Neural cell (in vitro differentiated cells): Measurements from ENCODE around the gene CA9. TPM values are rescaled to one million over a fixed set of nuclear protein-coding genes. Genes with fewer than 3 reads are reported as not detected.

Source experiments
- H2AFZ ChIP-seq: fragments of 200-600, 300-800 bp; sonication (generic), shearing (Covaris generic); 2 replicates; pipeline ENCODE4 v1.6.0; 2014; ENCODE audit warnings: low read depth, mild to moderate bottlenecking, antibody characterized with exemption, low read length, moderate library complexity
- H3F3A ChIP-seq: fragments of 200-600 bp; shearing (Covaris generic); 2 replicates; pipeline ENCODE4 v1.6.1; 2016; ENCODE audit warnings: mild to moderate bottlenecking, moderate library complexity, mixed read lengths, antibody characterized with exemption, low read length; ENCODE audit not compliant: insufficient read depth, poor library complexity, severe bottlenecking
- H3K27ac ChIP-seq: fragments of 200-600, 300-800 bp; sonication (generic), shearing (Covaris generic); 2 replicates; pipeline ENCODE4 v1.5.1; 2014; ENCODE audit warnings: mild to moderate bottlenecking, low read length, moderate library complexity
- H3K27me3 ChIP-seq: fragments of 300-800, 200-600 bp; sonication (generic), shearing (Covaris generic); 2 replicates; pipeline ENCODE4 v1.6.0; 2014; ENCODE audit warnings: mild to moderate bottlenecking, low read depth, low read length, moderate library complexity; ENCODE audit not compliant: insufficient read depth
- H3K36me3 ChIP-seq: fragments of 300-800, 200-600 bp; sonication (generic), shearing (Covaris generic); 2 replicates; pipeline ENCODE4 v1.5.1; 2014; ENCODE audit warnings: mild to moderate bottlenecking, antibody characterized with exemption, low read length, moderate library complexity; ENCODE audit not compliant: insufficient read depth
- H3K4me2 ChIP-seq: fragments of 300-800, 200-600 bp; sonication (generic), shearing (Covaris generic); 2 replicates; pipeline ENCODE4 v1.6.0; 2014; ENCODE audit warnings: mild to moderate bottlenecking, low read length
- H3K4me3 ChIP-seq: fragments of 300-800, 200-600 bp; sonication (generic), shearing (Covaris generic); 2 replicates; pipeline ENCODE4 v1.5.1; 2014; ENCODE audit warnings: mild to moderate bottlenecking, low read length, moderate library complexity
- H3K79me2 ChIP-seq: fragments of 200-600 bp; shearing (Covaris generic); replicated peaks from 2 replicates; pipeline ENCODE4 v1.6.0; 2014; ENCODE audit warnings: mild to moderate bottlenecking, low read length, moderate library complexity; ENCODE audit not compliant: insufficient read depth
- H3K9ac ChIP-seq: fragments of 300-800, 200-600 bp; sonication (generic), shearing (Covaris generic); 2 replicates; pipeline ENCODE4 v1.6.1; 2016; ENCODE audit warnings: mild to moderate bottlenecking, low read length, mixed read lengths
- H3K9me2 ChIP-seq: fragments of 200-600 bp; shearing (Covaris generic); 2 replicates; pipeline ENCODE4 v1.6.1; 2016; ENCODE audit warnings: mild to moderate bottlenecking, low read length, mixed read lengths; ENCODE audit not compliant: insufficient read depth
- H3K9me3 ChIP-seq: fragments of 200-600, 300-800 bp; sonication (generic), shearing (Covaris generic); 2 replicates; pipeline ENCODE4 v1.6.1; 2016; ENCODE audit warnings: mild to moderate bottlenecking, mixed run types, low read length, moderate library complexity, mixed read lengths
- H4K20me1 ChIP-seq: fragments of 200-600 bp; shearing (Covaris generic); 2 replicates; pipeline ENCODE4 v1.6.1; 2016; ENCODE audit warnings: mild to moderate bottlenecking, mixed run types; ENCODE audit not compliant: insufficient read depth
- CTCF ChIP-seq: fragments of 450-650 bp; IDR thresholded peaks from 2 replicates; pipeline ENCODE4 v1.5.1; 2014; ENCODE audit warnings: antibody characterized with exemption, mild to moderate bottlenecking, moderate library complexity; ENCODE audit not compliant: poor library complexity, severe bottlenecking
- EP300 ChIP-seq: fragments of 450-650 bp; conservative IDR thresholded peaks from 2 replicates; pipeline ENCODE4 v1.6.1; 2014; ENCODE audit warnings: antibody characterized with exemption, mild to moderate bottlenecking, moderate library complexity; ENCODE audit not compliant: poor library complexity, severe bottlenecking
- EZH2 ChIP-seq: fragments of 200-600, 300-800 bp; shearing (Covaris generic), sonication (generic); IDR thresholded peaks from 2 replicates; pipeline ENCODE4 v1.6.1; 2014; ENCODE audit warnings: antibody characterized with exemption, low read length, borderline replicate concordance, mild to moderate bottlenecking; ENCODE audit not compliant: insufficient read depth, poor library complexity, severe bottlenecking
- MXI1 ChIP-seq: fragments of 450-650 bp; conservative IDR thresholded peaks from 2 replicates; pipeline ENCODE4 v1.6.1; 2014; ENCODE audit warnings: antibody characterized with exemption, mild to moderate bottlenecking; ENCODE audit not compliant: poor library complexity, severe bottlenecking
- POLR2AphosphoS5 ChIP-seq: IDR thresholded peaks from 2 replicates; pipeline ENCODE4 v1.6.1; 2012
- RAD21 ChIP-seq: fragments of 450-650 bp; conservative IDR thresholded peaks from 2 replicates; pipeline ENCODE4 v1.6.1; 2014; ENCODE audit warnings: antibody characterized with exemption, mild to moderate bottlenecking, moderate library complexity
- REST ChIP-seq: IDR thresholded peaks from 2 replicates; pipeline ENCODE4 v1.6.1; 2012; ENCODE audit warnings: borderline replicate concordance
- SMC3 ChIP-seq: fragments of 450-650 bp; conservative IDR thresholded peaks from 2 replicates; pipeline ENCODE4 v1.6.1; 2014; ENCODE audit warnings: antibody characterized with exemption, mild to moderate bottlenecking, moderate library complexity; ENCODE audit not compliant: poor library complexity
- TAF1 ChIP-seq: IDR thresholded peaks from 2 replicates; pipeline ENCODE4 v1.6.1; 2012; ENCODE audit warnings: low read depth
- polyA plus RNA-seq: library from polyadenylated mRNA; depleted of rRNA; stranded (reverse); fragments of >200 nt; gene quantifications from 2 replicates; pipeline ENCODE4 v1.2.3, GENCODE V29; 2014

The CA9 gene
- polyA plus RNA-seq, 1 donor from 2014 or later, result not detected

- no peak overlapping the region for H2AFZ ChIP-seq
- no peak overlapping the region for H3K27ac ChIP-seq
- H4K20me1 ChIP-seq, result no peaks in the 10 kb centered on the region
- TF ChIP-seq CTCF, result no peak
- no peak for TF ChIP-seq MXI1
- no peak for TF ChIP-seq TAF1
- TF ChIP-seq EZH2, result no peak
- no peak for TF ChIP-seq POLR2AphosphoS5
- no peak for TF ChIP-seq EP300
- TF ChIP-seq RAD21, result no peak
- TF ChIP-seq REST, result no peak
- no peak for TF ChIP-seq SMC3
- no peaks in the 10 kb centered on the region for H3F3A ChIP-seq
- H3K79me2 ChIP-seq, result peaks cover 6% of the 10 kb centered on the region
- no peak overlapping the region for H3K4me2 ChIP-seq
- H3K9ac ChIP-seq, result no peak overlapping the region
- no peaks in the 10 kb centered on the region for H3K9me3 ChIP-seq
- no peaks in the 10 kb centered on the region for H3K9me2 ChIP-seq
- no peak overlapping the region for H3K4me3 ChIP-seq
- H3K27me3 ChIP-seq, result no peaks in the 10 kb centered on the region
- H3K36me3 ChIP-seq, result peaks cover 8% of the 10 kb centered on the region
Observed at GRCh38 chr9:35661756-35662350, 11.9 kb upstream of the CA9 start.

GRCh38 chr9:35662437-35662836 is 11.3 kb upstream of the CA9 start:
- no peak overlapping the region for H3K4me2 ChIP-seq
- H3F3A ChIP-seq, result no peaks in the 10 kb centered on the region
- peaks cover 8% of the 10 kb centered on the region for H3K36me3 ChIP-seq
- H3K4me3 ChIP-seq, result no peak overlapping the region
- H3K27me3 ChIP-seq, result no peaks in the 10 kb centered on the region
- H3K9ac ChIP-seq, result no peak overlapping the region
- H3K9me2 ChIP-seq, result no peaks in the 10 kb centered on the region
- no peak overlapping the region for H3K27ac ChIP-seq
- TF ChIP-seq EZH2, result no peak
- TF ChIP-seq REST, result no peak
- no peak for TF ChIP-seq RAD21
- TF ChIP-seq CTCF, result no peak
- no peak for TF ChIP-seq TAF1
- no peak for TF ChIP-seq MXI1
- no peak for TF ChIP-seq EP300
- no peak for TF ChIP-seq POLR2AphosphoS5
- no peak for TF ChIP-seq SMC3
- H3K79me2 ChIP-seq, result peaks cover 6% of the 10 kb centered on the region
- no peaks in the 10 kb centered on the region for H3K9me3 ChIP-seq
- no peak overlapping the region for H2AFZ ChIP-seq
- H4K20me1 ChIP-seq, result no peaks in the 10 kb centered on the region
